ENCODE results near the gene UGT1A6.

UGT1A6 gene

GRCh38 chr2:233764264-233764663 lies 71.6 kb downstream of the UGT1A6 start:
- no peak overlapping the region for H3K4me3 ChIP-seq (ENCODE audit: control insufficient read depth, low read depth, low read length)
- peak; percentile 48 for DNase-seq (ENCODE audit: low read depth)
- TF ChIP-seq, protein P1, sequence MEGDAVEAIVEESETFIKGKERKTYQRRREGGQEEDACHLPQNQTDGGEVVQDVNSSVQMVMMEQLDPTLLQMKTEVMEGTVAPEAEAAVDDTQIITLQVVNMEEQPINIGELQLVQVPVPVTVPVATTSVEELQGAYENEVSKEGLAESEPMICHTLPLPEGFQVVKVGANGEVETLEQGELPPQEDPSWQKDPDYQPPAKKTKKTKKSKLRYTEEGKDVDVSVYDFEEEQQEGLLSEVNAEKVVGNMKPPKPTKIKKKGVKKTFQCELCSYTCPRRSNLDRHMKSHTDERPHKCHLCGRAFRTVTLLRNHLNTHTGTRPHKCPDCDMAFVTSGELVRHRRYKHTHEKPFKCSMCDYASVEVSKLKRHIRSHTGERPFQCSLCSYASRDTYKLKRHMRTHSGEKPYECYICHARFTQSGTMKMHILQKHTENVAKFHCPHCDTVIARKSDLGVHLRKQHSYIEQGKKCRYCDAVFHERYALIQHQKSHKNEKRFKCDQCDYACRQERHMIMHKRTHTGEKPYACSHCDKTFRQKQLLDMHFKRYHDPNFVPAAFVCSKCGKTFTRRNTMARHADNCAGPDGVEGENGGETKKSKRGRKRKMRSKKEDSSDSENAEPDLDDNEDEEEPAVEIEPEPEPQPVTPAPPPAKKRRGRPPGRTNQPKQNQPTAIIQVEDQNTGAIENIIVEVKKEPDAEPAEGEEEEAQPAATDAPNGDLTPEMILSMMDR (IDR thresholded peaks at IDR 0.05; ENCODE audit: control insufficient read depth, insufficient read depth, low read depth, low read length, missing control alignments), result no peak

DNA sequence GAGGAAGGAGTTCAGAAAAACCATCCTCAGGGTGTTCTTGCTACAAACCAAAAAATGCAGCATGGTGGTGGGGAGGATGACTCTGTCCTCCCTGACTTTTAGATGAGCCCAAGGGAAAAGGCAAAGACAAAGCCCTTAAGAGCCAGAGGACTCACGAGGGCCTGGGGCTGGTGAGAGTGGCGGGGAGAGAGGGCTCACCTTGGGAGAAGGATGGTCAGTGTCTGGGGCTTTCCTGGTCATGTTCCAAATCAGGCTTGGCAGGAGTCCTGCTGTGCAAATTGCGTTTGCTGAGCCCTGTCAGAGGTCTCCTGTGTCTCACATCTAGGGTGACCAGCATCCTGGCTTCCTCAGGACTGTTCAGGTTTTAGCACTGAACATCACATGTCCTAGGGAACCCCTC lies 72.1 kb downstream of the UGT1A6 start:
- TF ChIP-seq, protein P1 (IDR thresholded peaks at IDR 0.05; ENCODE audit: control insufficient read depth, insufficient read depth, low read depth, low read length, missing control alignments), result no peak
- no peak for DNase-seq (ENCODE audit: low read depth)
- H3K4me3 ChIP-seq (ENCODE audit: control insufficient read depth, low read depth, low read length), result no peak overlapping the region

- TF ChIP-seq, protein P1 (IDR thresholded peaks at IDR 0.05; ENCODE audit: control insufficient read depth, insufficient read depth, low read depth, low read length, missing control alignments), result no peak
- no peak for DNase-seq (ENCODE audit: low read depth)
- H3K4me3 ChIP-seq (ENCODE audit: control insufficient read depth, low read depth, low read length), result no peak overlapping the region
Observed at GRCh38 chr2:233766416-233766815, 73.7 kb downstream of the UGT1A6 start.

- H3K4me3 ChIP-seq (ENCODE audit: control insufficient read depth, low read depth, low read length), result no peak overlapping the region
- TF ChIP-seq, protein P1 (IDR thresholded peaks at IDR 0.05; ENCODE audit: control insufficient read depth, insufficient read depth, low read depth, low read length, missing control alignments), result no peak
- DNase-seq (ENCODE audit: low read depth), result no peak
Observed at GRCh38 chr2:233768076-233768475, 75.4 kb downstream of the UGT1A6 start.

DNA sequence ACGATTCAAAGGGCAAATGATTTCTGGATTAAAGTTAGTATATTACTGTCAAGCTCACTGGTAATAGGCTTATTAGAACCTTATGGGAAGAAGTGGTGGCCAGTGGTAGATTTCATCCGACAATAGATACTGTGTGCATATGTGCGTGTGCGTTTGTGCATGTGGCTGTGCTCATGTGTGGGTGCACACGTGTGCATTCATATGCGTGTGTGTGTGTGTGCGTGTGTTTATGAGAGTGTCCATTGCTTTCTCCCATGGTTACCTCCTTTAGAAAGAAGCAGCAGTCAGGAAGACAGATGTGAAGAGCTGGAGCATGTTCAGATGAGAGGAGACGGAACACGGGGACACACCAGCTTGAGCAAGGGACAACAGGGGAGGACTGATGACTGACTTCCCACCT lies 76.6 kb downstream of the UGT1A6 start:
- TF ChIP-seq, protein P1 (IDR thresholded peaks at IDR 0.05; ENCODE audit: control insufficient read depth, insufficient read depth, low read depth, low read length, missing control alignments), result no peak
- no peak for DNase-seq (ENCODE audit: low read depth)

GRCh38 chr2:233772153-233772552 lies 79.5 kb downstream of the UGT1A6 start:
- TF ChIP-seq, protein P1 (IDR thresholded peaks at IDR 0.05; ENCODE audit: control insufficient read depth, insufficient read depth, low read depth, low read length, missing control alignments), result no peak
- no peak for DNase-seq (ENCODE audit: low read depth)

More for the DNA sequence above, 76.6 kb downstream of the UGT1A6 start:
- H3K4me3 ChIP-seq (ENCODE audit: control insufficient read depth, low read depth, low read length), result no peak overlapping the region

DNA sequence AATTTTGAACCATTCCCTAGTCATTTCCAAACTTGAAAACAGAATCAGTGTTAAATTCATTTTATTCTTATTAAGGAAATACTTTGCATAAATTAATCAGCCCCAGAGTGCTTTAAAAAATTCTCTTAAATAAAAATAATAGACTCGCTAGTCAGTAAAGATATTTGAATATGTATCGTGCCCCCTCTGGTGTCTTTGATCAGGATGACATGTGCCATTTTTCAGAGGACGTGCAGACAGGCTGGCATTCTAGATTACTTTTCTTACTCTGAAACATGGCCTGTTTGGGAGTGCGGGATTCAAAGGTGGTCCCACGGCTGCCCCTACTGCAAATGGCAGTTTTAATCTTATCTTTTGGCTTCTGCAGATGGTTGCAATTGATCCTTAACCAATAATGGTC lies 79.9 kb downstream of the UGT1A6 start:
- DNase-seq (ENCODE audit: low read depth), result no peak
- TF ChIP-seq, protein P1 (IDR thresholded peaks at IDR 0.05; ENCODE audit: control insufficient read depth, insufficient read depth, low read depth, low read length, missing control alignments), result no peak
- no peak overlapping the region for H3K4me3 ChIP-seq (ENCODE audit: control insufficient read depth, low read depth, low read length)

More at GRCh38 chr2:233772153-233772552, 79.5 kb downstream of the UGT1A6 start:
- H3K4me3 ChIP-seq (ENCODE audit: control insufficient read depth, low read depth, low read length), result no peak overlapping the region

Data from AG09309 (cell line).